HG03280 (cell line): Measurements from ENCODE around the gene SPAG9.

Source experiments
- ATAC-seq: cut with Tn5 transposase; IDR thresholded peaks from one replicate; pipeline ENCODE4 v1.9.1; 2021; ENCODE audit warnings: mild to moderate bottlenecking, moderate library complexity; ENCODE audit not compliant: unreplicated experiment

Gene SPAG9

GRCh38 chr17:50993544-50993943 lies 127.1 kb downstream of the SPAG9 start:
- no peak for ATAC-seq

GRCh38 chr17:50989149-50989548 lies 131.5 kb downstream of the SPAG9 start:
- no peak for ATAC-seq

- ATAC-seq: no peak
Observed at GRCh38 chr17:50988427-50988826, 132.2 kb downstream of the SPAG9 start.

GRCh38 chr17:50986989-50987660 lies 133.5 kb downstream of the SPAG9 start:
- ATAC-seq: no peak

DNA sequence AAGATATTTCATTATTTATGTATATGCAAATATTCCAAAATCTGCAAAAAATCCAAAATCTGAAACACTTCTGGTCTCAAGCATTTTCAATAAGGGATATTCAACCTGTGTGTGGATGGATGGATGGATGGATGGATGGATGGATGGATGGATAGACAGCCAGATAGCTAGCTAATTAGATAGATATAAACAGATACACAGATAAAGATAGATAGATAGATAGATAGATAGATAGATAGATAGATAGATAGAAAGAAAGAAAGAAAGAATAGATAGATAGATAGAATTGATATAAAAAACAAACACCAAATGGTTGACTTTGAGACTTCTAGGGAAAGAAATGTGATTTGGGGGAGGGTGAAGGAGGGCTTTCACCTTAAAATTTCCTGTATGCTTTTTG lies 139.4 kb downstream of the SPAG9 start:
- no peak for ATAC-seq

- no peak for ATAC-seq
Observed at GRCh38 chr17:50979524-50979927, 141.1 kb downstream of the SPAG9 start.

- ATAC-seq: no peak
Observed at GRCh38 chr17:50977487-50978159, 143.0 kb downstream of the SPAG9 start.

DNA sequence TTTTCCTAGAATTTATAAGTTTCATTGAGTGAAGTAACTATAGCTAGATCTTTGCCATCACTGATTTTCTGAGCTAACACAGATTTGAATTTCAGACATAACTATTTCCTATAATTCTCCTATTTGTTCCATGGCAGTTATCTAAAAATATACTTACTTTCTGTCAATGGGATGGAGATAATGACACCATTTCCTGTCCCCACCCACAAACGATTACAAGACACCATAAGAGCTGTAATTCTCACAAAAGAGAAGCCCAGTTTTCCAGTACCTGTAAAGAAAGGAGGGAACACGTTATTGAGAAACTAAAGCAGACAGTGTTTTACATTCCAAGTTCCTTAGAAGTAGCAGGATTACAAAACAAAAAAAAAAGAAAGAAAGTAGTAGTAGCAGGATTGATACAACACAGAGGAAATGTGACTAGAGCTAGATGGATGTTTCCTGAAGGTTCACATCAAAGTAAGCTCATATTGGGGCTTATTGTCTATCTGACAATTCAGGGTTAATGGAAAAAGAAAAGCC lies 143.7 kb downstream of the SPAG9 start:
- ATAC-seq: no peak

GRCh38 chr17:50973557-50974494 lies 146.8 kb downstream of the SPAG9 start:
- no peak for ATAC-seq

- no peak for ATAC-seq
Observed at GRCh38 chr17:50972577-50972976, 148.1 kb downstream of the SPAG9 start.

- ATAC-seq: no peak
Observed at GRCh38 chr17:50967795-50968194, 152.9 kb downstream of the SPAG9 start.

GRCh38 chr17:50966163-50966666 lies 154.5 kb downstream of the SPAG9 start:
- no peak for ATAC-seq

DNA sequence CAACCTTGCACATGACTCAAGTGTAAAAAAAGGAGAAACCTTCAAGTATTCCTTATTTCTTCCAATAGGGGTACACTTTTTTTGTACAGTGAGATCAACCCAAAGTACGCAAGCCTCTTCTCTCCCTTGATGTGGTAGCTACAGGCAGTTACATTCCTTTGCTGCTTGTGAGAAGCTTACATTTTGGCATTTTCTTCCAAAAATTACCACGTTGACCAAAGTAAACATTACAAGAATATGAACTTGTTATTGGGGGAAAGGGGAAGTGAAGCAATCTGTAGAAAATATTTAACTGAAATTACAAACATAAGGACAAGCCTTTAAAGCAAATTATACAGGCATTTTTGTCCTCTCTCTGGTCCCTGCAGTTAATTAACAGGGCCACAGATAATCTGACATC lies 157.5 kb downstream of the SPAG9 start:
- no peak for ATAC-seq

- no peak for ATAC-seq
Observed at GRCh38 chr17:50961282-50962220, 159.1 kb downstream of the SPAG9 start.

DNA sequence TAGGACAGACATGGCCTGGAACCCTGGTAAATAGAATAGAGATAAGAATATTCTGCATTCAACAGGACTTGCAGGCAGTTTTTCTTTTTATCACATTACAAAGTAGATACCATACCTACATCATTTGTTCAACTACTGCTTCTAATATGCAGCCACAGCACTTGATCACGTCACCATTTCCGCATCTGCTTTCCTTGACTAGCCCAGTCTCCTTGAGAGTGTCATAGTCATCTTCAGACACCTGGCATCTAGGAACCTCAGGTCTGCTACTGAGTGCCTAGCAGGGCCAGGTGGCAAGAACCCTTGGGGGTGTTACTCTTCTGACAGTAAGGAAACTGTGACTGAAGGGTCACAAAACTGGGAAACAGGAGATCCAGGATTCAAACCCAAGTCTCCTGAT lies 161.3 kb downstream of the SPAG9 start:
- no peak for ATAC-seq

- ATAC-seq: no peak
Observed at GRCh38 chr17:50957600-50958575, 162.8 kb downstream of the SPAG9 start.

DNA sequence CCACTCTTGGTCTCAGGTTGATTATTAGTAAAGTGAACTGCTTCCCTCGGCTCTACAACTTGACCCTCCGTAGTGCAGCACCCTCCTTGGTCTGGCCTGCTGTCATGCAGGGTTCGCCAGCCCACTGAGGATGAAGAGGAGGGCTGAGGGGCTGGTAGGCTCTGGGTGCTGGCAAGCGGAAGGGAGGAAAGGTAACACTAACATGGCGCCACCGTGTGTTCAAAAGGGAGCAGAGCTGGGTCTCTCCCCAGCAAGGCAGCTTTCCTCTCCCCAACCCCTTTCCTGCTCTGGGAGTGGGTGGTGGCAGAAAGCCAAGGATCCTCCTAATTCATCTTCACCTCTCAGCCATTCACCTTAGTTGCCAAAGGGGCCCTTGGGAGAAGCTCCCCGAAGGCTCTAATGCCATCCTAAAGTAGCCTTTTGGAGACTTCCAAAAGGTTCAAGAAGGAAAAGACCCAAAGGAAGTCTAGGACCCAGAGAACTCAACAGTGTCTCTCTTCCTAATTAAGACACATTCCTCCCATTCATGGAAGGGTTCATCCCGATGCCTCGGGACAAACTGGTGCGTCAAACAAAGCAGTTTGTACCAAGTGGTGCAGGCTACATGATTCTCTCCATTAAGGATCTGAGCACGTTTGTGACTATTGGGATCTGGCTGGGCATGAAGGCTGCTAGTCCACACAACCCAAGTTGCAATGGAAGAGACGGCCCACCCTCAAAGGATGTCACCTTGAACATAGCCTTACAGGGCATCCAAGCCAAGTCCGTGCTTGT lies 163.7 kb downstream of the SPAG9 start:
- ATAC-seq: peak; percentile 70

- no peak for ATAC-seq
Observed at GRCh38 chr17:50956409-50956749, 164.3 kb downstream of the SPAG9 start.
